HUDEP-2 (cell line): ENCODE data around the gene ELP1.
"Not testable (repeated sequence)": the region's sequence is repeated elsewhere in the genome, so short reads cannot be mapped to it uniquely, and the experiment has no call there.

Experiments used
- DNase-seq, 76 experiments: peaks; one replicate each; lab custom pipeline; 2025; ENCODE audit not compliant: unreplicated experiment in 76 of 76; lab: John Stamatoyannopoulos, UW

ELP1 gene

GRCh38 chr9:108928386-108928785, 5.5 kb downstream of the ELP1 start:
- DNase-seq: no peak

GRCh38 chr9:108924466-108924865, 9.5 kb downstream of the ELP1 start:
- no peak for DNase-seq

DNA sequence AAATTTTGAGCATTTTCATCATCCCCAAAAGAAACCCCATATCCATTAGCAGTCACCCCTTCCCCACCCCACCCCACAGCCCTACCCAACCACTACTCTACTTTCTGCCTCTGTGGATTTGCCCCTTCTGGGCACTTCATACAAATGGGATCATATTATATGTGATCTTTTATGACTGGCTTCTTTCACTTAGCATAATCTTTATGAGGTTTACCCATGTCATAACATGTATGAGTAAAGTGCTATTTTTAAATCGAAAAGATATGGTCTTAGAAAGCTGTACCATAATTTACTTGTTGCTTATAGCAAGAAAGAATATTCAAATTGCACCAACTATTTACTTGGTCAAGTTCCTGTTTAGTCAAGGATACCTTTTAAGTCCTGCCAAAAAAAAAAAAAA, 12.7 kb downstream of the ELP1 start:
- DNase-seq: no peak

DNA sequence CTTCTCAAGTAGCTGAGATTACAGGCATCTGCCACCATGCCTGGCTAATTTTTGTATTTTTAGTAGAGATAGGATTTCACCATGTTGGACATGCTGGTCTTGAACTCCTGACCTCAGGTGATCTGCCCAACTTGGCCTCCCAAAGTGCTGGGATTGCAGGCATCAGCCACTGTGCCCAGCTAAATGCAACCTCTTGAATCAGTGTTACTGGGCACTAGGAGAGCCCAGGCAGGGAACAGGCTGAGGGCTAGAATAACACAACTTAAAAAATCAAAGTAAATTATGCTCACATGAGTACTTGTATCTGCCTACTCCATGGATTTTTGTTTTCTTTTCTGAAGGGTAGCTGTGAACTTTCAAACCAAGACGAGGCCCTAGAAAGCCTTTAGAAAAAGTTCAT, 13.5 kb downstream of the ELP1 start:
- not testable (repeated sequence) for DNase-seq

DNA sequence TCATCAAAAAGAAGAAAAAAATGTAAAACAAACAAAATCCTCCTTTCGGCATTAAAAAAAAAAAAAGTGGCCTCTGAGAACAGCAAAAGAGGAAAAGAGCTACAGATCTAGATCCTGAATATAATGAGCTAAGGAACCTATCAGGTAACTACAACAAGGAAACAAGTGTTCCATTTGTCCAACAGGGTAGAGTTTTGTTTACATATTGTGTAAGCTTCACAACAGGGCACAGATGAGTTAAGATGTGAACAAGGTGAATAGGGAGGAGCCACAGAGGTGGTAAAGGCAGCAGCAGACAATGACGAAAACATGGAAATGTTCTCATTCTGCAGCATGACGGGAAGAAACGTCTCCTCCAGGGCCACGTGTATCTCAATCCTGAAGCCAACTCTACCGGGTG, 14.4 kb downstream of the ELP1 start:
- no peak for DNase-seq

GRCh38 chr9:108913391-108913790, 20.5 kb downstream of the ELP1 start:
- DNase-seq: no peak

DNA sequence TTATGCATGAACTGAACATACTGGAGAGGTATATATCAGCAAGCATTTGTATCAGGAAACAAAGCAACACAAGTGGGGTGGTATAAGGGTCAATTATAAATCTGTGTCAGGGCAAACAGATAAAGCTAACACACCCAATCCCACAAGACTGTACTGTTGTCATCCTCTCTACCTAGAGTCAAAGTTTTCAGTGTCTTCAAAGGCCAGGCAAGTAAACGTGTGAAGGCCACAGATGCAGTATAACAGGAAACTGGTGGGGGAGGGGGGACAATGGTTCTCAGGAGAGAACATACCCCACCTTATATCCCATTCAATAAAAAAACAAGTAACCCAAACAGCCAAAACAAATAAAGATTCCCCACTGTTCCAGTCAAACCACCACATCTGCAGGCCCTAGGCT, 22.1 kb downstream of the ELP1 start:
- DNase-seq: no peak

DNA sequence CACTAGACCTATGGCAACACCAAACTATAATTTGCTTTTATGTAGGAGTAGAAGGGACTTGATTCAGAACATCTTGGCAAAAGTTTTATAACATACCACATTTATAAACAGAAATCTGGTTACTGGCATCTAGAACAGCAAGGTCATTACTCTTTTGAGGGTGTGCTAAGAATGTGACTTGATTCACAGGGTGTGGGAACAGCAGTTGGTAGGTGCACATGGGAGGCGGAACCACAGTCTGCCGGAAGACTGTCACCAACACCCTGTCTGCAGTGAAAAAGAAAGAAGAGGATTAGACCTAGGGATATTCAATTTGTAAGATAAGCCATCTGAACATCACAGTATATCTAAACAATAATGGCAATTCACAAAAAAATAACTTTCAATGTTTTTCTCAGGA, 23.0 kb downstream of the ELP1 start:
- DNase-seq: no peak

GRCh38 chr9:108910402-108910801, 23.5 kb downstream of the ELP1 start:
- DNase-seq: no peak

- DNase-seq: no peak
Observed at GRCh38 chr9:108905494-108905893, 28.4 kb downstream of the ELP1 start.

GRCh38 chr9:108904161-108904560, 29.8 kb downstream of the ELP1 start:
- no peak for DNase-seq

GRCh38 chr9:108903420-108904103, 30.4 kb downstream of the ELP1 start:
- peak in 1 of 76 experiments; percentile 11 for DNase-seq

DNA sequence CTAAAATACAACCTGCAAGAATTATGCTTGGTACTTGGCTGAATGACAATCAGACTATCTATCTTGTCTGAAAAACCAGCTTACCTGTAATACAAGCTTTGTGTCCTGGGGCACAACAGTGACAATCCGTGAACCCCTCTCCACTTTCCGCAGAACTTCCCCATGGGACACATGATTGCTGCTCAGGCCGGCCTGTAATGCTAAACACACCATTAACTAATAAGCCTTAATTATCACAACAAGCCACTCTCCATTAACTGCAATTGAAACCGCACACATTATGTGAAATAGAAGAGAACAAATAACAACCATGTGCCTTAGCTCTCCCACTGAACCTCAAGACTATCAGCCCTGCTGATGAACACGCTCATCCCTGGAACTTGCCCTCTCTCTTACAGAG, 33.7 kb downstream of the ELP1 start:
- DNase-seq: no peak

GRCh38 chr9:108899023-108899695, 34.8 kb downstream of the ELP1 start:
- DNase-seq: not testable (repeated sequence)

- DNase-seq: no peak
Observed at GRCh38 chr9:108897324-108898096, 36.4 kb downstream of the ELP1 start.

- no peak for DNase-seq
Observed at GRCh38 chr9:108894225-108894997, 39.5 kb downstream of the ELP1 start.

- DNase-seq: peak in 12 of 76 experiments; percentile 4 to 24 (median 10)
Observed at GRCh38 chr9:108889649-108890067, 44.3 kb downstream of the ELP1 start.

DNA sequence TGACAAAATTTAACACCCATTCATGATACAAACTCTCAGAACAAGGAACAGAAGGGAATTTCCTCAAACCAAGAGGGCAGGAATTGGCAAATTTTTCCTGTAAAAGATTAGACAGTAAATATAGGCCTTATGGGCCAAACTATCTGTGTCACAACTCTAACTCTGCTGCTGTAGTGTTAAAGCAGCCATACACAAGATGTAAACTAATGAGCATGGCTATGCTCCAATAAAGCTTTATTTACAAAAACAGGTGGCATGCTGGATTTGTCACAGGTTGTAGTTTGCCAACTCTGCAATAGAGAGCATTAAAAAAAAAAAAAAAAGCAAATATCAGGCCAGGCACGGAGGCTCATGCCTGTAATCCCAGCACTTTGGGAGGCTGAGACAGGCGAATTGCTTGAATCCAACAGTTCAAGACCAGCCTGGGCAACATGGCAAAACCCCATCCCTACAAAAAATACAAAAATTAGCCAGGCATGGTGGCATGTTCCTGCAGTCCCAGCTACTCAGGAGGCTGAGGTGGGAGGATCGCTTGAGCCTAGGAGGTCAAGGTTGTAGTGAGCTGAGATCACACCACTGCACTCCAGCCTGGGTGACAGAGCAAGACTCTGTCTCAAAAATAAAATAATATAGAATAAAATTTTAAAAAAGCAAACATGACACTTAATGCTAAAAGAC, 47.2 kb downstream of the ELP1 start:
- not testable (repeated sequence) for DNase-seq

GRCh38 chr9:108885643-108886348, 48.1 kb downstream of the ELP1 start:
- peak in 70 of 76 experiments; percentile 3 to 92 (median 60) for DNase-seq

DNA sequence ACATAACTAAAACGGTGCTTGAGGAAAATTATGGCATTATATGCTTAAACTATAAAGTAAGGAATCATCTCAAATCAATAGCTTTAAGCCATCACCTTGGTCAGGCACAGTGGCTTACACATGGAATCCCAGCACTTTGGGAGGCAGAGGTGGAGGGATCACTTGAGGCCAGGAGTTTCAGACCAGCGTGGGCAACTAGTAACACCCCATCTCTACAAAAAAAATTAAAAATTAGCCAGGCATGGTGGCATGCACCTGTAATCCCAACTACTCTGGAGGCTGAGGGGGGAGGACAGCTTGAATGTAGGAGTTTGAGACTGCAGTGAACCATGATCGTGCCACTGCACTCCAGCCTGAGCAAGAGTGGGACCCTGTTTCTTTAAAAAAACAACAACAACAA, 49.2 kb downstream of the ELP1 start:
- no peak for DNase-seq
